ENCODE measurements around the gene PEX7. TPM values are rescaled to one million over a fixed set of nuclear protein-coding genes. Genes with fewer than 3 reads are reported as not detected.
"Not testable (repeated sequence)": the region's sequence is repeated elsewhere in the genome, so short reads cannot be mapped to it uniquely, and the experiment has no call there.

The PEX7 gene
- total RNA-seq, 1 donor from 2014 or later = 20.0 TPM

- Histone ChIP-seq H3K4me3 (ENCODE audit: low read depth, low read length) (no peak overlapping the region), H3K27me3 (ENCODE audit: control insufficient read depth, insufficient read depth, low read length) (no peaks in the 10 kb centered on the region), H3K36me3 (ENCODE audit: control insufficient read depth, insufficient read depth, low read length) (no peaks in the 10 kb centered on the region)
- FAIRE-seq (no peak), DNase-seq (ENCODE audit: low read depth) (peak; percentile 83)
- no peak for TF ChIP-seq CTCF (IDR thresholded peaks at IDR 0.05; ENCODE audit: insufficient read depth, low read length, severe bottlenecking)
Measured at GRCh38 chr6:136788069-136788902, 34.1 kb upstream of the PEX7 start.

GRCh38 chr6:136789440-136789839 lies 33.0 kb upstream of the PEX7 start:
- not testable (repeated sequence) for H3K4me3 ChIP-seq (ENCODE audit: low read depth, low read length); H3K27me3 ChIP-seq (ENCODE audit: control insufficient read depth, insufficient read depth, low read length); H3K36me3 ChIP-seq (ENCODE audit: control insufficient read depth, insufficient read depth, low read length); FAIRE-seq; DNase-seq (ENCODE audit: low read depth)

GRCh38 chr6:136790411-136791295 lies 31.7 kb upstream of the PEX7 start:
- H3K27me3 ChIP-seq (ENCODE audit: control insufficient read depth, insufficient read depth, low read length) = no peaks in the 10 kb centered on the region
- H3K4me3 ChIP-seq (ENCODE audit: low read depth, low read length) = peak overlapping the region; percentile 76
- TF ChIP-seq CTCF (IDR thresholded peaks at IDR 0.05; ENCODE audit: insufficient read depth, low read length, severe bottlenecking) = no peak
- DNase-seq (ENCODE audit: low read depth) (no peak), FAIRE-seq (no peak)
- no peaks in the 10 kb centered on the region for H3K36me3 ChIP-seq (ENCODE audit: control insufficient read depth, insufficient read depth, low read length)

GRCh38 chr6:136791296-136792094 lies 30.9 kb upstream of the PEX7 start:
- peak; percentile 44 for DNase-seq (ENCODE audit: low read depth)
- Histone ChIP-seq H3K4me3 (ENCODE audit: low read depth, low read length) (peak overlapping the region; percentile 76), H3K27me3 (ENCODE audit: control insufficient read depth, insufficient read depth, low read length) (no peaks in the 10 kb centered on the region), H3K36me3 (ENCODE audit: control insufficient read depth, insufficient read depth, low read length) (no peaks in the 10 kb centered on the region)
- no peak for FAIRE-seq
- TF ChIP-seq CTCF (IDR thresholded peaks at IDR 0.05; ENCODE audit: insufficient read depth, low read length, severe bottlenecking) = no peak

- Histone ChIP-seq H3K27me3 (ENCODE audit: control insufficient read depth, insufficient read depth, low read length) (no peaks in the 10 kb centered on the region), H3K4me3 (ENCODE audit: low read depth, low read length) (peak overlapping the region; percentile 76), H3K36me3 (ENCODE audit: control insufficient read depth, insufficient read depth, low read length) (no peaks in the 10 kb centered on the region)
- no peak for FAIRE-seq
- no peak for DNase-seq (ENCODE audit: low read depth)
- TF ChIP-seq CTCF (IDR thresholded peaks at IDR 0.05; ENCODE audit: insufficient read depth, low read length, severe bottlenecking) = no peak
Measured at GRCh38 chr6:136792095-136792409, 30.3 kb upstream of the PEX7 start.

All from bronchial epithelial cell (primary cell).